HG03039 (cell line): ENCODE measurements around the gene FBXL5.

ENCODE experiments used
- ATAC-seq: cut with Tn5 transposase; IDR thresholded peaks from one replicate; pipeline ENCODE4 v1.9.1; 2021; ENCODE audit warnings: mild to moderate bottlenecking, moderate library complexity; ENCODE audit not compliant: unreplicated experiment

FBXL5 gene

DNA sequence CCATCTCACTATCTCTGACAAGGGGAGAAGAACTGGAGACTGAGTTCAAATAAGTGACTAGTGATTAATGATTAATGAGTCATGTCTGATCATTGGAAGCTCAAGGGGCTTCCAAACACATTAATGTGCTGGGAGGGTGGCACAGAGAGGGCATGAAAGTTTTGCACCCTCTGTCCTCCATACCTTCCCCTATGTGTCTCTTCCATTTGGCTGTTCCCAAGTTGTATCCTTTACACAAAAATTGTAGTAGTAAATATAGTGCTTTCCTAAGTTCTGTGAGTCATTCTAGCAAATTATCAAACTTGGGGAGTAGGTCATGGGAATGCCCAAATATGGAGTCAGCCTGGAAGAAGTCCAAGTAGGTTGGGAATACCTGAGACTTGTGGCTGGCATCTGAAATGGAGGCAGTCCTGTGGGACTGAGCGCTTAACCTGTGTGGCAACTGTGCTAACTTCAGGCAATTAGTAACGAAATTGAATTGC, 22.4 kb upstream of the FBXL5 start:
- ATAC-seq, result no peak

DNA sequence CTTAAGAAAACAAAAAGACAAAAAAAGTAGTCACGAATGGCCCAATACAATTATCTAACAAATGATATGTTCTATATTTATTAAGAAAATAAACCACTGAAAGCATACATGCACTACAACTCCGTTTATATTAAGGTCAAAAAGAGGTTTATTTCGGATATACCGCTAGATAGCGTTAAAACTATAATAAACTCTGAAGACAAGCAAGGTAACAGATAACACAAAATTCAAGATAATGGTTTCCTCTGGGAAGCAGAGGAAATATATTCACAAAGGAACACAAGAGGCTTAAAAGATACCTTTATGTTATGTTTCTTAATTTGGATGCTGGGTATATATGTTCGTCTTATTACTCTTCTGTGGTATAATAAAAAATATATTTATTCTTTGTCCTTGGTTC, 21.7 kb upstream of the FBXL5 start:
- ATAC-seq, result no peak

DNA sequence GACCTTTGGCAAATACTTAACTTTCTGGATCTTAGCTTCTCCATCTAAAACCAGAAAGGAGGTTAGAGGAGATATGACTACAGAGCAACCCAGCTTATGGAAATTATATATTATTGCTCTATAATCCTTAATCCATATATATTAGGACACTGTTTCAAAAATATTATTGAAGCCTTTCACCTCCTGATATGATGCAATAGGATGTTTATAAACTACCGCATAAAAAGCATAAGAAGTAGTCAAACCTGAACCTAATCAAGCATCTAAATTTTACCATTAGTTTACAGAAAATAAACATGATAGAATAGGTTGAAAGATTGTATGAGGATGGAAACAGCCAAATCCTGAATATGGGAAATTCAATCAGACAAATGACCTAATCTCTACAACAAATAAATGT, 20.9 kb upstream of the FBXL5 start:
- no peak for ATAC-seq

GRCh38 chr4:15675356-15675755, 20.2 kb upstream of the FBXL5 start:
- ATAC-seq, result no peak

- ATAC-seq, result no peak
Measured at GRCh38 chr4:15674926-15675325, 19.8 kb upstream of the FBXL5 start.

DNA sequence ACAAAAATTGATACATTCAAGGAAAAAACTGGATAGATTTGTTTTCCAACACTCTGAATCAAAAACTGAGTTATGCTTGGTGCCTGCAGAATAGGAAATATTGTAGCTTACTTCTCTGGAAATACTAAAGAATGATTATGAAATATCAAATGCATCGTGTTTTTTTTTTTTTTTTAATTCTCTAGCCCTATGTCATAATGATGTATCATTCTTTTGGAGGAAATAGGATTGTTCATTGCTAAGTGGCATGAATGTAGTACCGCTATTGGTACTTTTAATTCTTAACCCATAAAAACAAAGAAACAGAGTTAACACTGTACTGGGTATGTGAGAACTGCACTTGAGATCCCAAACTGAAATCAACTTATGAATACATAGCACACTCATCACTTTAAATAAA, 18.9 kb upstream of the FBXL5 start:
- ATAC-seq, result no peak

DNA sequence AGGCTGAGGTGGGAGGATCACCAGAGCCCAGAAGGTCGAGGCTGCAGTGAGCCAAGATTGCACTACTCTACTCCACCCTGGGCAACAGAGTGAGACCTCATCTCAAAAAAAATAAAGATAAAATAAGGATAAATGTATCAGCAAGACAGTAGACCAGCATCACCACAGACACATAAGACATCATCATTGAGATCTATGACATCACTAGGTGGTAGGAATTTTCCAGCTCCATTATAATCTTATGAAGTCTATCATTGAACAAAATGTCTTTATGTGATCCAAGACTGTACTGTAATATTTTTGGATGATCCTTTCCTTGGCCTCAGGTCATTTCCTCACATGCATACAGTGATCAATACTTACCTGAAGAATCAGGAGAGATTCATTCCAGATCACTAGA, 18.2 kb upstream of the FBXL5 start:
- ATAC-seq, result no peak

- no peak for ATAC-seq
Measured at GRCh38 chr4:15672101-15672500, 16.9 kb upstream of the FBXL5 start.

GRCh38 chr4:15670576-15670975, 15.4 kb upstream of the FBXL5 start:
- ATAC-seq, result no peak

DNA sequence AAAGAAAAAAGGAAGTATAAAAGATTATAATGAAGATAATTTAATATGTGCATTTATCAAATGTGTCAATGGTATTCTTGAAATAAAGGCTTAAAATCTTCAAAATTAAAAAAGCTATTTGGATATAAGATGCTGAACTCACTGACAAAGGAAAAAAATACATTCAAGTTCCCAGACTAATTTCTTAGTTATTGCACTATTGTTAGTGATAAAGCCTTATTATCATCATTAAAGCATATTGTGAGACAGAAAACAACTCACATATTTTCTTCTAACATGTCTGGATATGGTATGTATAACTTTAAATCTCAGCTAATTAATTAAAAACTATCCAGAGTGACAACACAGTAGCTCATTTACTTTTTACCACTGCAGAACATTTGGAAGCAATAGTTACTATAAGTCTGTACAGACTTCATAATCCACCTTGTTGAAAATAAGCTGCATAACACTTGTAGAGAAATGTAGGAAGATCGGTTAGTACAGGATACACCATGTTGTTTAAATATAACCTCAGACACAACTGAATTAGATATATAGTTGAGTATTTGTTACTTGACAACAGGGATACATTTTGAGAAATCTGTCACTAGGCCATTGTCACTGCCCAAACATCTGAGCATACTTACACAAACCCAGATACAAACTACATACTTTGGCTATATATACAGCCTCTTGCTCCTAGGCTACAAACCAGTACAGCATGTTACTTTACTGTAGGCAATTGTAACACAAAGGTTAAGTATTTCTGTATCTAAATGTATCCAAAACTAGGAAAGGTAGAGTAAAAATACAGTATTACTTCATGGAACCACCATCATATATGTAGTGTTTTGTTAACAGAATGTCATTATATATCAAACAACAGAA, 13.6 kb upstream of the FBXL5 start:
- no peak for ATAC-seq

GRCh38 chr4:15667006-15667405, 11.8 kb upstream of the FBXL5 start:
- ATAC-seq, result no peak

DNA sequence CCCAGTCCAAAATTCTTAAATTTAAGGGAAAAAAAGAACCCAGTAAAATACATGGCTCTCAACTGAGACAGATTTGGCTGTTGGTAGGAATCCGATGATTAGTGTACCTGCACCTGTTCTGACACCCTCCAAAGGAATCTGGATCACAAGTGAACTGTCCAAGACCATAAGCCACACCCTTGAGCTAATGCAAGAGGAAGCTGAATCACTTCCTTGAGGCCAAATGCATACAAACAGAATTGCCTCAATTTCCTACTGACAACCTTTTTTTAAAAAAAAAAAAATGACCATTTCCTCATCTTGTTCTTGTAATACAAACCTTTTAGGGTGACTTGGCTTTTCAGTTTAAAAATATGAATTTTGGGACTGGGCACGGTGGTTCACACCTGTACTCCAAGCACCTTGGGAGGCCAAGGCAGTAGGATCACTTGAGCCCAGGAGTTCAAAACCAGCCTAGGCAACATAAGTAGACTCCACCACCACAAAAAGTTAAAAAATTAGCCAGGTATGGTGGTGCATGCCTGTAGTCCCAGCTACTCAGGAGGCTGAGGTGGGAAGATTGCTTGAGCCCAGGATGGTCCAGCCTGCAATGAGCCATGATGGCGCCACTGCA, 10.7 kb upstream of the FBXL5 start:
- no peak for ATAC-seq

DNA sequence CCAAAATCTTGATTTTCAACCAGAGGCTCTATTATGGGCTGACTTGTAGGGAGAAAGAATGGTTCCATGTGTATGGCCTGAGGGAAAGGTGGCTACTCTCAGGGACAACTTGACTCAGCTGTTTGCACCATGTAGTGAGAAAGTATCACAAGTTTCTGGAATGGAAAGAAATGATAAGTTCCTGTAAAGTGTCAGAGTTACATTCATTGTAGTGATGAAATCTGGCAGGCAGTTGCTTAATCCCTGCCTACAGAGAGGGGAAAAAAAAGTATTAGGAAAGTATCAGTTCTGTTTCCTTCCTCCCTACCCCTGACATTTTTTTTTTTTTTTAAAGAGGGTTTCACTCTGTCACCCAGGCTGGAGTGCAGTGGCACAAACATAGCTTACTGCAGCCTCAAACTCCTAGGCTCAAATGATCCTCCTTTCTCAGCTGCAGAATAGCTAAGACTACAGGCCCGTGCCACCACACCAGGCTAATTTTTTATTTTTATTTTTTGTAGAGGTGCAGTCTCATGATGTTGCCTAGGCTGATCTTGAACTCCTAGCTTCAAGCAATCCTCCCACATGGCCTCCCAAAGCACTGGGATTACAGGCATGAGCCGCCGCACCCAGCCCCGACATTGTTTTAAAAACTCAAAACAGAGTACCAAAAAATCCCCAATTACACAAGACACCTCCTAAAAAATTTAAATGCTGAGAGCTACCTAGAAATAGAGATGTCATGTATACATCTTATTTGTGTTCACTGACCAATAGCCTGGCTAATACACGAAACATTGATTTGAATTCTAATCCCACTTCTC, 4.8 kb upstream of the FBXL5 start:
- ATAC-seq, result no peak

- ATAC-seq, result no peak
Measured at GRCh38 chr4:15658781-15659180, 3.6 kb upstream of the FBXL5 start.

DNA sequence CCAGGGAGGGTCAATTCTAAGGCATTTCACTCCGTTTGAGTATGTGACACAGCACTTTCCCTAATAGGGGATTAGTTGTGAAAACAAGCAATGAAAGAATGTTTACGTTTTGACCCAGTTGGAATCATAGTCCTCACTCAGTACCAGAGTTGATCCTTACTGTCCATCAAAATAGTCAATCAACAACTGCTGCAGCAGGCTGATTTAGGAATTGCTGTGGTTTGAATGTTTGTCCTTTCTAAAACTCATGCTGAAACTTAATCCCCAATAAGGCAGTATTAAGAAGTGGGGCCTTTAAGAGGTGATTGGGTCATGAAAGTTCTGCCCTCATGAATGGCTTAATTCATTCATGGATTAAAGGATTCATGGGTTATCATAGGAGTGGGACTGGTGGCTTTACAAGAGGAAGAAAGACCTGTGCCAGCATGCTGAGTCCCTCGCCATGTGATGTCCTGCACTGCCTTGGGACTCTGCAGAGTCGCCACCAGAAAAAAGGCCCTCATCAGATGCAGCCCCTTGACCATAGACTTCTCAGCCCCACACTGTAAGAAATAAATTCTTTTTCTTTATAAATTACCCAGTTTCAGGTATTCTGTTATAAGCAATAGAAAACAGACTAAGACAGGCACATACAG, 3.1 kb upstream of the FBXL5 start:
- ATAC-seq, result no peak

DNA sequence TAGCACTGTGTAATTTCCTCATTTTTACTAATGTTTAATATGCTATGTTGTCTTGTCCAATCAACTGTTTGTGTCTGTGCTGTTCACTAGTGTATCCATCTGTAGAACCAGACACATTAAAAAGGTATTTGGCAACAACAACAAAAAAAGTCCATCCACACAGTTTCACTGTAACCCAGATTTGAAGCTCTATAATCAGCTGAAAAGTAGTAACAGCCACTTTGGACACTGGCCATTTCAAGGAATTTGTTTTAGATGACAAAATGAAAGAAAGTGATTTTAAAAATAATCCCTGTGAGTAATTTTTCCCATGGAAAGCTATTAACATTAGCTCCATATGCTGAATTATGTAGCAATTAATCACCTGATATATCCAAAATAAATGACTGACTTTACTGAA, 2.2 kb upstream of the FBXL5 start:
- ATAC-seq, result no peak

GRCh38 chr4:15656038-15656470, 897 bp upstream of the FBXL5 start:
- ATAC-seq, result no peak

GRCh38 chr4:15654593-15655222, 449 bp downstream of the FBXL5 start:
- ATAC-seq, result peak; percentile 35

DNA sequence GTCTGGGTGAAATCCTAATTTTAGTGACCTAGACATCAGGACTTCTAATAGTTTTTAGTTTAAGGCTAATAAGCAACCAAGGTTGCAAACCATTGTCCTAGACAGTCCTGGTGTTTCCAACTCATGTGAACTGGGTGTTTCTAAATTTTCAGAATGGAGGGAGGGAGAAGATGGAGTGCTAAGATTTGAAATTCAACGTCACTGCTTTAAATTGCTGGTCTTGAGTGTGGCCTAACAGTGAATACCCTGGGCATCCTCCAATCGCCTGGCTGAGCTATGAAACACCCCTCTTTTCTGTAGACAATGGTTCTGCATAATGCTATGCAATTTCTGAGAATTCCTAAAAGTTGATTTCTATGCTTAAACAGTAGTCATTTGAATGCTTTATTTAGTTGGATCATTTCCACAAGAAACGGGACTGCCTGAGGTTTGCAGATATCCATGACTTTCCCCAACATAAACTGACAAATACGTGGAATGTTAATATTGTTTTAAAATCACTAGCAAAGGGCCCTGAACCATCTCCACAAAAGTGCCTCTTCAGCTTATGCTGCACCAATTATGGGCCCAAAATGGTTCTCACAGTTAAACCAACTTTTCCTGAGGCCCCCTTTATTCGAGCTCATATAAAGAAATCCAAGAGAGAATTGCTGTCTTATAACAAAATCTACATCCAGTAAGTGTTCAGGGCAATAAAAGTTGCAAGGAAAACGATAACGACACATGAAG, 1.1 kb downstream of the FBXL5 start:
- ATAC-seq, result no peak

DNA sequence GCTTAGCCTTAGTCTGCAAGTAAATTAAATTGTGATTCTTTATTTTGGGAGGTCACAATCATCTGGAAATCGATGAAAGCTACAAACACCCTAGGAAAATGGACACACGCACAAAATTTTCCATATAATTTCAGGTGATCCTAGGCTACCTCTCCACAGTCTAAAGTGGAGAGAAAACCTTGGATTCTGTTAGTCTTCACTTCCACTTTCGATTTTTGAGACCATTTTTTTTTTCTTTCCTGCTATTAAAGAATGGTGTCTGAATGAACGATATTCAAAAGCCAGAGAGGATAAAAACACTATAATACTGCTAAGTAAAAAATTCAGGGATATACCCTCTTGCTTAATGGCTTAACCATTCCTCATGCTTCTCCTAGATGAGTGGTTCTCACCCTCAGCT, 1.7 kb downstream of the FBXL5 start:
- no peak for ATAC-seq
